ENCODE results near the gene ANKRD65.

The ANKRD65 gene

DNA sequence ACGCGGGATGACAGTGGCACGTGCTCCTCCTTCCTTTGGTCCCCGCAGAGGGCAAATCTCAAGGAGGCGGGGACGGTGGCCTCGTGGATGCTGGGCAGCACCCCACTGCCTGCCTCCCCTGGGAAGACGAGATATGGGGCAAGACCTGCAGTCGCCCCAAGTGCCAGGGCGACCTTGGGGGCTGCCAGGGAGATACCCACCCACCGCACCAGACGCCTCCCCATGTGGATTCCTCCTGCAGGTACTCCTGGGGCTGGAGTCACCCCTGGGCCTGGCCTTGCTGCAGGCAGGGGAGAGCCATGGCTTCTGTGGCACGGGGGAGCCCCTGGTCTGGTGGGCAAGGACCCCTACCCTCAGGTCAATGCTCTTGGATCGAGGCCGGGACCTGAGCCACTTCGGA, 40.2 kb downstream of the ANKRD65 start:
- in situ Hi-C loops (cut with HindIII; ENCODE audit: low sequenced_read_pairs) = no loop called here
- no peak for DNase-seq (ENCODE audit: low read depth, low spot score)
- no peak overlapping the region for H3K4me3 ChIP-seq (ENCODE audit: low read depth, low read length)
- TF ChIP-seq, protein P1, sequence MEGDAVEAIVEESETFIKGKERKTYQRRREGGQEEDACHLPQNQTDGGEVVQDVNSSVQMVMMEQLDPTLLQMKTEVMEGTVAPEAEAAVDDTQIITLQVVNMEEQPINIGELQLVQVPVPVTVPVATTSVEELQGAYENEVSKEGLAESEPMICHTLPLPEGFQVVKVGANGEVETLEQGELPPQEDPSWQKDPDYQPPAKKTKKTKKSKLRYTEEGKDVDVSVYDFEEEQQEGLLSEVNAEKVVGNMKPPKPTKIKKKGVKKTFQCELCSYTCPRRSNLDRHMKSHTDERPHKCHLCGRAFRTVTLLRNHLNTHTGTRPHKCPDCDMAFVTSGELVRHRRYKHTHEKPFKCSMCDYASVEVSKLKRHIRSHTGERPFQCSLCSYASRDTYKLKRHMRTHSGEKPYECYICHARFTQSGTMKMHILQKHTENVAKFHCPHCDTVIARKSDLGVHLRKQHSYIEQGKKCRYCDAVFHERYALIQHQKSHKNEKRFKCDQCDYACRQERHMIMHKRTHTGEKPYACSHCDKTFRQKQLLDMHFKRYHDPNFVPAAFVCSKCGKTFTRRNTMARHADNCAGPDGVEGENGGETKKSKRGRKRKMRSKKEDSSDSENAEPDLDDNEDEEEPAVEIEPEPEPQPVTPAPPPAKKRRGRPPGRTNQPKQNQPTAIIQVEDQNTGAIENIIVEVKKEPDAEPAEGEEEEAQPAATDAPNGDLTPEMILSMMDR (IDR thresholded peaks at IDR 0.05; ENCODE audit: low read depth, low read length) = no peak

DNA sequence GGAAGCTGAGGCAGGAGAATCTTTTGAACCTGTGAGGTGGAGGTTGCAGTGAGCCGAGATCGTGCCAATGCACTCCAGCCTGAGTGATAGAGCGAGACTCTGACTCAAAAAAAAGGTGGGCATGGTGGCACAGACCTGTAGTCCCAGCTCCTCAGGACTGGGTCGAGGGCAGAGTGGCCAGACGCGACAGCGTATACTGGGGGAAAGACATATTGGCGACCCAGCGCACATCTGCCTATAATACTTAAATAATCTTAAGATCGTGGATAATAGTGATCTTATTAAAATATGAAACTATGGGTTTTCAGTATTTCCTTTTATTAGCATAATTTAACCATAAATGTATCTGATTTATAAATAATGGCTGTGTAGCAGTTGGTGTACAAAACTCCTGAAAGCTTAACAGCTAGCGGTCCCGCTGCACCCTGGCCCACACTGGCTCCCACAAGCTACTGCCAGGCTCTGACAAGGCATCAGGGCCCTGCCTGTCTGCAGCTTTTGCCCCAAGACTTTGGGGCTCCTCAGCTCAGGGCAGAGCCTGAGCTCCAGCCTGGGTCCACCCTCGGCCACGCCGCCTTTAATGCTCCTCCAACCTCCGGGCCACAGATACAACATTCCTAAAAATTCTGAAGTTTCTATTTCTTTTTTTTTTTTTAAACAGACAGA, 43.4 kb downstream of the ANKRD65 start:
- no peak overlapping the region for H3K4me3 ChIP-seq (ENCODE audit: low read depth, low read length)
- TF ChIP-seq, protein P1 (IDR thresholded peaks at IDR 0.05; ENCODE audit: low read depth, low read length) = no peak
- no peak for DNase-seq (ENCODE audit: low read depth, low spot score)
- in situ Hi-C loops (cut with HindIII; ENCODE audit: low sequenced_read_pairs) = no loop called here

DNA sequence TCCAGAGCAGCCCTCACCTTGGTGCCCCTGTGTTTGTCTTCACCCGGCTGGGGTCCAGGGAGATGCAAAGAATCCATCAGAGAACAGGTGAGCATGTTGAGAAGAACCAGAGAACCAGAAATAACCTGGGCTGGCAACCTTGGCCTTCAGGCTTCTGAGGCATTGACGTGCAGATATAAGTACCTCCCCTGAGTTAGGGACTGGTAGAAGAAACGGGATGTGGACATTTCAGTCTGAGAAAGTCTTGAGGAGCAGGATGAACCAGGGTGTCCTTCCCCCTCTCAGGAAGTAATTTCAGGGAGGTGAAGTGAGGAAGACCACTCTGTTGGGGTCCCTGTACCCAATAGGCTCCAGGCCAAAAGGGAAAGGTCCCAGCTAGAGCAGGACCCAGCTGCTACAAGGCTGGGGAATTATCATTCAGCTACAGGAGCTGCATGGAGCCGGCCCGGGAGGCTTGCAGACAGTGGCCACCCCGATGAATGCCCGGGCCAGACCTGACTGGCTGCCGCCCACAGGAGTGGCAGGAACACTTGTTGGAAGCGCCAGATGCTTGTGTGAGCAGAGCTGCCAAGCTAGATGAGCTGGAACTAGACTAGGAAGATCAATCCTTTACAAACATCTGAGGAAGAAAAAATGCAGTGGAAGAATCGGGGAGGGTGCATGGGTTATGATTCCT, 44.4 kb downstream of the ANKRD65 start:
- in situ Hi-C loops (cut with HindIII; ENCODE audit: low sequenced_read_pairs) = no loop called here
- TF ChIP-seq, protein P1 (IDR thresholded peaks at IDR 0.05; ENCODE audit: low read depth, low read length) = no peak
- DNase-seq (ENCODE audit: low read depth, low spot score) = no peak
- H3K4me3 ChIP-seq (ENCODE audit: low read depth, low read length) = no peak overlapping the region

DNA sequence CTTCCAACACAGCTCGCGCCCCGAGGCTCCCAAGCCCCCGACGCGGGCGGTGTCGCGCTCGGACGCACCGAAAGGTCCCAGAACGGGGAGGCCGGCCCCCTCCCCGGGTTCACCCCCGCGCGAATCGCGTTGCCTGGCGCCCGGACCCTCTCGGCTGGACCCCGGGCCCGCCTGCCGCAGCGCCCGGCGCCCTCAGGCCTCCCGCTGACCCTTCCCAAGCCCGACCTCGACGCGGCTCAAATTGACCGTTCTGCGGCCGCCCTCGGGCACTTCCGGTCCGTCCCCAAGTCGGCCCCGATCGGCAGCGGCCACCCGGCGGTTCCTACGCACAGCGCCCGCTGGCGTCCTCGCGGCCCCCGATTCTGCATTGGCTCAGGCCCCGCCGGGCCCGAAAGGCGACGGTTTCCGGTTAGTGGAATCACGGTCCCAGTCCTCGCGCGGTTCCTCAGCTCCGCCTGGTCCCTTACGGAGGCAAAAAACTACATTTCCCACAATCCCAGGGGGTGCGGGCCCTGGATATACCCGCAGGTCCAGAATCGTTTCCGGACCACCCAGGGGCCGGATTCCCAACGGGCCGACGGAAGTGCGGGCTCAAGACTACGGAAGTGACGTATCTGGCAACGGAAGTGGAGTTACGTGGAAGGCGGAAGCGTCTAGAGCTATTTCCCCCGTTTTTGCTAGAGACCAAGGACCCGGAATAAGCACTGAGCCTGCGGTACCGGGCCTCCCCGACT, 46.0 kb downstream of the ANKRD65 start, which contains the start of gene AURKAIP1:
TSS of gene AURKAIP1 (minus strand) at position 279 of the 734 bp plus-strand sequence. CDS start 451 bp downstream, outside the sequence.
- TF ChIP-seq, protein P1 (IDR thresholded peaks at IDR 0.05; ENCODE audit: low read depth, low read length) = peak; percentile 39
- in situ Hi-C loops (cut with HindIII; ENCODE audit: low sequenced_read_pairs) = no loop called here
- DNase-seq (ENCODE audit: low read depth, low spot score) = peak; percentile 100
- peak within 1 kb of the TSS; percentile 91 for H3K4me3 ChIP-seq (ENCODE audit: low read depth, low read length)

DNA sequence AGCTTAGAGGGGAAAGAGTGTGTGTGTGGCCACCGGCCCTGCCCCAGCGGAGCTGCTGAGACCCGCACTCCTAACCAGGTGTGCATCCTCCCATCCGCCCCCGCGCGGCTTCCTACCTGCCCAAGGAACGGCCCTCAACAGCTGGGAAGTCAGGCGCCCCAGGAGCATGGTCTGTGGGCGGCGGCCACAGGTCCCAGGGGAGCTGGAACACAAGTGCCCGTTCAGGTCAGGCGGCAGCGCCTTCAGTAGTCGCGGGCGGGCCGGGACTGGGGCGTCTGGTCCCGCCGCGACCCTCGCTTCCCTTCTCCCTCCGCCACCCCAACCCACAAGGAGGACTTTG, 46.5 kb downstream of the ANKRD65 start:
- peak overlapping the region; percentile 91 for H3K4me3 ChIP-seq (ENCODE audit: low read depth, low read length)
- DNase-seq (ENCODE audit: low read depth, low spot score) = no peak
- TF ChIP-seq, protein P1 (IDR thresholded peaks at IDR 0.05; ENCODE audit: low read depth, low read length) = no peak
- in situ Hi-C loops (cut with HindIII; ENCODE audit: low sequenced_read_pairs) = no loop called here

DNA sequence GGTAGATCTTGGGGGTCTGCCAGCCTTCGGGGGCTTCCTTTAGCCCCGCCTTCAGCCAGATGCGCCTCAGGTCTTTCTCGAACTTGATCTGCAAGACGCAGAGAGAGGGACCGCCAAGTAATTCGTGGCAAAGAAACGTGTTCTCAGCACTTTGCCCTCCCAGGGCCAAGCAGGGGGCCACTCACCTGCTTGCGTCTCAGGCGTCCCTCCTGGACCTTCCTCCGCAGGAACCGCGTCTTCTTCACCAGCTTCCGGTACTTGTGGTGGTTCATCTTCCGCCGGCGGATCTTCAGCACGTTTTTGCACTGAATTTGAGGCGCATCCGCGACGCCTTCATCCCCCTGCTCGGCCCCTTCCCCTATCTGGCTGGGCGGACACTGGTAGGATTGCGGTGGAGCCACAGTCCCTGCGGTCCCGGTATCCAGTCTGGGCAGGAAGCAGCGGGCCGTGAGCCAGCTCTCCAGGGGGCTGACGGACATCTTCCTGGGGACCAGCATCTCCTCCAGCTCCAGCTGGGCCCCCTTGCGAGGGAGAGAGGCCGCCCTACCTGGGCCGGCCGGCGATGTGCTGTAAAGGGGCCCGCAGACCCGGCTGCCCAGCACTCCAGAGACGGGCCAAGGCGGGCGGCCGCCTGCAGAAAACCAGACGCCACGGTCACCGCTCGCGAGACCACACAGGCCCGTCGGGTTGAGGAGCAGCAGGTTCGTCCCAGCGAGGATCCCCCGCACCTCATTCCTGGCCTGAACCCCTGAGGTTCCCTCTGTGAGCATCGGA, 47.1 kb downstream of the ANKRD65 start:
- no peak for DNase-seq (ENCODE audit: low read depth, low spot score)
- TF ChIP-seq, protein P1 (IDR thresholded peaks at IDR 0.05; ENCODE audit: low read depth, low read length) = no peak
- peak overlapping the region; percentile 91 for H3K4me3 ChIP-seq (ENCODE audit: low read depth, low read length)
- in situ Hi-C loops (cut with HindIII; ENCODE audit: low sequenced_read_pairs) = no loop called here
